AG10803 (cell line): Measurements from ENCODE around the gene TRMT10A.

ENCODE experiments used
- DNase-seq: peaks from one replicate; pipeline ENCODE4 v3.0.0; 2010; ENCODE audit warnings: low read depth
- H3K4me3 ChIP-seq: 2 replicates; pipeline ENCODE4 v1.5.1; 2011; ENCODE audit warnings: mild to moderate bottlenecking, low read length, control low read depth
- CTCF ChIP-seq: conservative IDR thresholded peaks from 2 replicates; pipeline ENCODE4 v1.5.1; 2011; ENCODE audit warnings: mild to moderate bottlenecking, low read length, control low read depth, inconsistent platforms

Gene TRMT10A

GRCh38 chr4:99563310-99564186 lies at the start of gene TRMT10A:
TSS of gene TRMT10A (minus strand) at chr4:99564039. CDS start at chr4:99559338, 4,701 bp downstream.
- peak; percentile 98 for DNase-seq
- peak; percentile 21 for TF ChIP-seq CTCF
- peak within 1 kb of the TSS; percentile 80 for H3K4me3 ChIP-seq

- no peak overlapping the region for H3K4me3 ChIP-seq
- no peak for DNase-seq
- TF ChIP-seq CTCF = no peak
Observed at GRCh38 chr4:99612704-99613103, 48.9 kb upstream of the TRMT10A start.

GRCh38 chr4:99612281-99612680 lies 48.4 kb upstream of the TRMT10A start:
- no peak for DNase-seq
- TF ChIP-seq CTCF = no peak
- no peak overlapping the region for H3K4me3 ChIP-seq

GRCh38 chr4:99610605-99611175 lies 46.9 kb upstream of the TRMT10A start:
- H3K4me3 ChIP-seq = no peak overlapping the region
- no peak for TF ChIP-seq CTCF
- no peak for DNase-seq

- H3K4me3 ChIP-seq = no peak overlapping the region
- DNase-seq = no peak
- TF ChIP-seq CTCF = no peak
Observed at GRCh38 chr4:99608417-99608816, 44.6 kb upstream of the TRMT10A start.

- no peak overlapping the region for H3K4me3 ChIP-seq
- TF ChIP-seq CTCF = no peak
- DNase-seq = no peak
Observed at GRCh38 chr4:99606716-99607115, 42.9 kb upstream of the TRMT10A start.

GRCh38 chr4:99594818-99595217 lies 31.0 kb upstream of the TRMT10A start:
- TF ChIP-seq CTCF = no peak
- H3K4me3 ChIP-seq = no peak overlapping the region

More at GRCh38 chr4:99594818-99595217, 31.0 kb upstream of the TRMT10A start:
- DNase-seq = no peak
